GM12872 (cell line): ENCODE data around the gene PACC1.

Experiments
- CTCF ChIP-seq: IDR thresholded peaks from 3 replicates; pipeline ENCODE4 v1.5.1; 2011; ENCODE audit warnings: low read depth, mild to moderate bottlenecking, low read length, moderate library complexity; ENCODE audit not compliant: insufficient read depth

Gene PACC1

GRCh38 chr1:212434992-212435391, 20.3 kb upstream of the PACC1 start:
- TF ChIP-seq CTCF, result no peak

DNA sequence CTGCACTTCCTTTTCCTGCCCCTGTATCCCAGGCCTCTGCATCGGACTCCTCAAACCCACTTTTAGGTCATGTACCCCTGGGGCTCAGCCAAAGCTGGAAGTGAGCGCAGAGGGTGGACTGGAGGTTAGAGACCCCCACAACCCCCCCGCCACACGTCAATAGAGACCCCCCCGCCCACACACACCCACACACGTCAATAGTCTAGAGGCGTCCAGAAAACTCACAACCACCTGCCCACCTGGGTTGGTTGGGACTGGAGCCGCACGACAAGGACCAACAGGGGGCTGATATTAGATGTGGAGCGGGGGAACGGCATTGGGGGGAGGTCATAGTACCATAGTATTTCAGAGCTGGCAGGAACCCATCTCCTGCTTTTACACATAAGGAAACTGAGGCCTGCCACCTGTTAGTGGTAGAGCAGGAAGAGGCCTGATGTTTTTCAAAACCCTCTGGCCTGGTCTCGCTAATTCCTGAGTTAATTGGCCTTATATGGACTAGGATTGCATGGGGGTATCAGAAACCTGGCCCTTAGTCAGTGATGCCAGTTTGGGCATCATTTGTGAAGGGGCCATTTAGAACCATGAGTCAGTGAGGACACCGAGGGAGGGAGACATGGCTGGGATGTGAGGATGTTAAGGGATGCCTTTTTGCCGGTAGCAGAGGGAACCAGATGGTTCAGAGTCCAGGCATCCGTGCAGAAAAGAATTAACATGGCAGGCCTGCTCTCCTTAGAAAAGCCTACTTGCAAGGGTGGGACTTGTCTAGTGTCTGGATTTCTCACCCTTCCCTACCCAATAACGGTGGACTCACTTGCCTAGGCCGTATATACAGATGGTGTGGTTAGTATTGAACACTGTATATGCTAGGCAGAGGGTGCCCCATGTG, 19.1 kb upstream of the PACC1 start:
- no peak for TF ChIP-seq CTCF

- no peak for TF ChIP-seq CTCF
Observed at GRCh38 chr1:212432661-212433576, 18.2 kb upstream of the PACC1 start, which contains the start of gene NENF. Gene NENF (plus strand): TSS chr1:212432920. CDS start chr1:212432944, 24 bp downstream.

GRCh38 chr1:212432272-212432660, 17.6 kb upstream of the PACC1 start:
- no peak for TF ChIP-seq CTCF

- TF ChIP-seq CTCF, result no peak
Observed at GRCh38 chr1:212431644-212432043, 17.0 kb upstream of the PACC1 start.

DNA sequence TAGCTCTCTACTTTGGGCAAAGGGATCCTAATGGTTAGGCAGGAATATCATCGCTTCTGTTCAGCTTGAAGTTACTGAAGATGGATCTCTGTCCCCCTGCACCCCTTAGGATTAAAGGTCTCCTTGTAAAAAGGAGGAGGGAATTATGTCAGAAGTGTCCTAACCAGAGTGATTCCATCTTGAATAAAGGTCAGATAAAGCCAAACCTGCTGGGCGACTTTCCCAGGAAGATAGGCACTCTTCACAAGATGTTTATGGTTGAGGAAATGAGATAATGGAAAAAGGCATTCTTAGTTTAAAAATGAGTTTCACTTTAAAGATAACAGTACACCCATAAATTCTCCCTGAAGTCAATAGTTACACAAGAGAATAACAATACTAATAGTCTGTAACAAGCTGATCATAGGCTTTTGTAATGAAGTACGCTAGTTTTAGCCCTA, 16.3 kb upstream of the PACC1 start:
- TF ChIP-seq CTCF, result no peak

DNA sequence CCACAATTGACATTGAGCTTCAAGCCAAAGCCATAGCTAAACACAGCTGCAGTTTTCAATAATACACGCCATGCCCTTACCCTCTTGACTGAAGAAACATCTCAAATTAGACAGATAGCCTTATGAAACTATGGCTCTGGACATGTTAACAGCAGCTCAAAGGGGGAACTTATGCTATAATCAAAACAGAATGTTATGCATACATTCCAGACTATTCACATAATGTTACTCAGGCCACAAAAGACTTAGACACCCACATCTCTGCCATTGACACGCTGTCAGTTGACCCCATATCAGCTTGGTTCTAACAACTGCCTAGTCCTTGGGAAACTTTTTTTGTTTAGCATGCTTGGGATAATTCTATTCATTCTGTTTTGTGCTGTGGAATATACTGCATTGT, 15.7 kb upstream of the PACC1 start:
- TF ChIP-seq CTCF, result no peak
